Embryonic facial prominence (tissue), 1 donor: ENCODE data around the gene OR8J3.
"Not testable (repeated sequence)": the region's sequence is repeated elsewhere in the genome, so short reads cannot be mapped to it uniquely, and the experiment has no call there.

Experiments used
- DNase-seq: peaks from one replicate; pipeline ENCODE4 v3.0.0-alpha.2; 2016; ENCODE audit errors: extremely low spot score

Gene OR8J3, protein sequence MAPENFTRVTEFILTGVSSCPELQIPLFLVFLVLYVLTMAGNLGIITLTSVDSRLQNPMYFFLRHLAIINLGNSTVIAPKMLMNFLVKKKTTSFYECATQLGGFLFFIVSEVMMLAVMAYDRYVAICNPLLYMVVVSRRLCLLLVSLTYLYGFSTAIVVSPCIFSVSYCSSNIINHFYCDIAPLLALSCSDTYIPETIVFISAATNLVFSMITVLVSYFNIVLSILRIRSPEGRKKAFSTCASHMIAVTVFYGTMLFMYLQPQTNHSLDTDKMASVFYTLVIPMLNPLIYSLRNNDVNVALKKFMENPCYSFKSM

DNA sequence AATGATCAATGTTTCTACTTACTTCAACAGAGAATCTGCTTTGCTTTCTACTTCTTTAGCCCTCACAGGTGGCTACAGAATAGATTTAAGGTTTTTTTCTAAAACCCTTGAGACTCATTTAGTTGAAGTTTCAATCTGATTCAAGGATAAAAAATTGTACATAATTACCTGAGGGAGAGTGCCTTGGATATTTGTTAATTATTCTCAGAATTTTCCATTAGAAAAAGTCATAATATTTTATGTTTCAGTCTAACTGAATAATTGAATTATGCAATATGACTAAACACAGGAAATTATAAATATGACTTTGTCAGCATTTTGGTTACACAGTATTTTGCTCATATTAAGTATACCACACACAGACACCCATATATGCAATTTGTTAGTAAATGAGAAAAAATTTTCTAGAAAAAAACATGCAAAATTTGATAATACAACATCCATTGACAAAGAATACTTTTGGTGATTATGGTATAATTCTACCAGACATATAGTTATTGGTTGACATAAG, at the start of gene OR8J3:
Gene OR8J3 (minus strand): TSS at position 51 of the 511 bp plus-strand sequence. CDS start 2,483 bp downstream, outside the sequence.
- DNase-seq = no peak

GRCh38 chr11:56188602-56189001, 48.6 kb upstream of the OR8J3 start:
- no peak for DNase-seq

GRCh38 chr11:56183459-56183858, 43.5 kb upstream of the OR8J3 start:
- DNase-seq = no peak

- DNase-seq = no peak
Measured at GRCh38 chr11:56176318-56176717, 36.3 kb upstream of the OR8J3 start, which contains the start of gene OR5J2. Gene OR5J2, plus strand, starts transcription at chr11:56176618. Its CDS starts 0 bp downstream, at chr11:56176618.

DNA sequence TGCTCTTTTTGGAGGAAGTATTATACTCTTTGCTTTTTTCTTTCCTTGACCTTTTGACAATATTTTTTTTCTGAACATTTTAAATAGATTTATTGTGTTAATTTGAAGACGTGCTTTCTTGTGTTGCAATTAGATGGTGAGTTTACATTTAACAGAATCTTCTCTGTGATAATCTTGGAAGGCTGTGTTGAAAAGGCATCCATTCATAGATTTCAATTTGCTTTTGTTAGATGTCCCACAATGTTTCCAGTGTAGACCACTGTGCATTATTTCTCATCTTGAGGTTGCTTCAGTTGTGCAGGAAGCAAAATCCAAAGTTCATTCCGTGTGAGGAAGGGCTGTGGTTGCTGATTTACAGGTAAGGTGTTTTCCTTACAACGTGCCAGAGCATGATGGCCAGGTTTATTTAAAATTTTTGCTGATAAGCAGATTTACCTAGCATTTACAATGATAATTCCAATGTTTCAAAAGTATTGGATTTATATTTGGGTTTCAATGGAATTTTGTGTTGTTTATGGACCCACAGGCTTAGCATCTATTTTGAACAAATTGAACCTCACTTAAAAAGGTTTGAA, 32.3 kb upstream of the OR8J3 start:
- no peak for DNase-seq

- no peak for DNase-seq
Measured at GRCh38 chr11:56163804-56164203, 23.8 kb upstream of the OR8J3 start.

- DNase-seq = no peak
Measured at GRCh38 chr11:56160217-56160616, 20.2 kb upstream of the OR8J3 start, which contains the start of gene OR8K5. Gene OR8K5, minus strand, starts transcription at chr11:56160317. Its CDS starts 0 bp downstream, at chr11:56160317.

- no peak for DNase-seq
Measured at GRCh38 chr11:56152333-56152732, 12.3 kb upstream of the OR8J3 start.

- DNase-seq = no peak
Measured at GRCh38 chr11:56151376-56151775, 11.4 kb upstream of the OR8J3 start.

- not testable (repeated sequence) for DNase-seq
Measured at GRCh38 chr11:56143681-56144080, 3.7 kb upstream of the OR8J3 start.

DNA sequence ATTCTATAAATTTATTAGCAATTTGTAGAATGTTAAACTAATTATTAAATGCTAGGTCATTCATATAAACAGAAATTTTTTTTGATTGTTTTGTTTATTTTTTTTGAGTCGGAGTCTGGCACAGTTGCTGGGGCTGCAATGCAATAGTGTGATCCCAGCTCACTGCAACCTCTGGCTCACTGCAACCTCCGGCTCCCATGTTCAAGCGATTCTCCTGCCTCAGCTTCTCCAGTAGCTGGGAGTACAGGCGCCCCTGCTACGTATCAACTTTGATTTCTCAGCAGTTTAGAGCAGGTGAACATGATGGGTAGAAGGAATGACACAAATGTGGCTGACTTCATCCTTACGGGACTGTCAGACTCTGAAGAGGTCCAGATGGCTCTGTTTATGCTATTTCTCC, 17.9 kb downstream of the OR8J3 start, which contains the start of gene OR8H3:
Gene OR8H3 (plus strand): TSS at position 301 of the 400 bp plus-strand sequence. CDS start 0 bp downstream, at position 301.
- DNase-seq = no peak

- DNase-seq = no peak
Measured at GRCh38 chr11:56103210-56103737, 36.7 kb downstream of the OR8J3 start, which contains the start of gene OR8H2. Gene OR8H2, plus strand, starts transcription at chr11:56103687. Its CDS starts 1,356 bp downstream, at chr11:56105043.

- no peak for DNase-seq
Measured at GRCh38 chr11:56093008-56093407, 47.0 kb downstream of the OR8J3 start, which contains the start of gene OR8I2. Gene OR8I2, plus strand, starts transcription at chr11:56093308. Its CDS starts 0 bp downstream, at chr11:56093308.

DNA sequence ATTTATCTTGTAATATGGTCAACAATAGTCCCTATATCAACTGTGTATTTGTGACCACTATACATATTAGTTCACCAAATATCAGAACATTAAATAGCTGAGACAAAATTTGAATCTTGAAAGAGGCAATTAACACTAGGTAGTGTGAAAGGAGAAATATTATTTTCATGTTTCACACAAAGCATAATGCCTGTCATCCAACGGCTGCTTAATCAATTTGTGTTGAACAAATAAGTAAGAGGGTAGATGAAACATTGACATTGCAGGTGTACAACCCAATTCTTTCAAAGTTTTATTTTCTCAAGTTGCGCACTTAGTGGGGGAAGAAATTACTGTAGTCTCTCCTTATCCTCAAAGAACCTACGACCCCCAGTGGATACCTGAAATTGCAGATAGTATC, 50.3 kb downstream of the OR8J3 start:
- no peak for DNase-seq
